Type B pancreatic cell (in vitro differentiated cells): ENCODE results near the gene MON2. TPM values are rescaled to one million over a fixed set of nuclear protein-coding genes. Genes with fewer than 3 reads are reported as not detected.
"Not testable (repeated sequence)": the region's sequence is repeated elsewhere in the genome, so short reads cannot be mapped to it uniquely, and the experiment has no call there.

Experiments used
- DNase-seq: peaks from one replicate; pipeline ENCODE4 v3.0.0; 2021; ENCODE audit warnings: mixed read lengths; ENCODE audit not compliant: unreplicated experiment; ENCODE audit errors: extremely low spot score
- H3K27ac Mint-ChIP-seq: 2 replicates; pipeline ENCODE4 v1.8.0; 2021; ENCODE audit warnings: mild to moderate bottlenecking, mixed read lengths
- H3K27me3 Mint-ChIP-seq: 2 replicates; pipeline ENCODE4 v1.8.0; 2021; ENCODE audit warnings: mixed read lengths
- H3K36me3 Mint-ChIP-seq: 2 replicates; pipeline ENCODE4 v1.8.0; 2021; ENCODE audit warnings: mixed read lengths
- H3K4me1 Mint-ChIP-seq: one replicate; pipeline ENCODE4 v1.8.0; 2021; ENCODE audit warnings: mixed read lengths; ENCODE audit not compliant: unreplicated experiment
- H3K4me3 Mint-ChIP-seq: 2 replicates; pipeline ENCODE4 v1.8.0; 2021; ENCODE audit warnings: mild to moderate bottlenecking, mixed read lengths
- H3K9me3 Mint-ChIP-seq: 2 replicates; pipeline ENCODE4 v1.8.0; 2021; ENCODE audit warnings: mixed read lengths
- total RNA-seq: library from RNA; stranded (reverse); gene quantifications from 2 replicates; pipeline ENCODE4 v1.2.1, GENCODE V29; 2021; ENCODE audit warnings: low replicate concordance
- TF ChIP-seq, protein P1 (sequence below): fragments of 200-600 bp; sonication (generic); conservative IDR thresholded peaks from 2 replicates; pipeline ENCODE4 v1.5.0; 2021; ENCODE audit warnings: antibody characterized with exemption, mild to moderate bottlenecking

MON2 gene
- total RNA-seq, 1 donor from 2014 or later = 47.4 TPM

DNA sequence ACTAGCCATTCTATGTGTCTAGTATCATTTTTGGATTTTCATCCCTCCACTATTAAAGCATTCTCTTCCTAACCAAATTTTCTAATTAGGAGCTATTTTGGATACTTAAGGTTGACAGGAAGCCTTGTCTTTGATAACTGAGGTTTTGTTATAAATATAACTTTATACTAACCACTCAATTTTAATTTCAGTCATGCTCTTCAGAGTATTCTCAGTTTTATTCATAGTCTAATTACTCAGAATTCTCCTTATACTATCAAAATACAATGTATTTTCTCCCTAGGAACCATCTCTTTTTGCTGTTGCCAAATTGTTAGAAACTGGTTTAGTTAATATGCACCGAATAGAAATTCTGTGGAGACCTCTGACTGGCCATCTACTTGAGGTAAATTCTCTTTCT is 76.2 kb downstream of the MON2 start:
- H3K4me3 Mint-ChIP-seq = no peak overlapping the region
- no peak for DNase-seq

DNA sequence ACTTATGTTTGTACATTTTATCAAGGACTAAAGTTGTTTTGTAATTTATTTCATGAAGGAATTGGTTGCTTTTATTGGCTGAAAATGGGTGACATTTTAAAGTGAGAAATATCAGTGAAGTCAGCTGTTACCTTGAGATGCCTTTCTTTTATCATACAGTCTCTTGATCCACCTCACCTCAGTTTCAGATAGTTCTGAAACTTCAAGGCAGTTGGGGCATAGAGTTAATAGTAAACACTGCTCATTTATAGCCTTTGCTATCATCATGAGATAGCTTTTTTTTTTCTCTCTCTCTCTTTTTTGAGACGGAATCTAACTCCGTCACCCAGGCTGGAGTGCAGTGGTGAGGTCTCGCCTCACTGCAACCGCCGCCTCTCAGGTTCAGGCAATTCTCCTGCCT is 76.7 kb downstream of the MON2 start:
- TF ChIP-seq, protein P1, sequence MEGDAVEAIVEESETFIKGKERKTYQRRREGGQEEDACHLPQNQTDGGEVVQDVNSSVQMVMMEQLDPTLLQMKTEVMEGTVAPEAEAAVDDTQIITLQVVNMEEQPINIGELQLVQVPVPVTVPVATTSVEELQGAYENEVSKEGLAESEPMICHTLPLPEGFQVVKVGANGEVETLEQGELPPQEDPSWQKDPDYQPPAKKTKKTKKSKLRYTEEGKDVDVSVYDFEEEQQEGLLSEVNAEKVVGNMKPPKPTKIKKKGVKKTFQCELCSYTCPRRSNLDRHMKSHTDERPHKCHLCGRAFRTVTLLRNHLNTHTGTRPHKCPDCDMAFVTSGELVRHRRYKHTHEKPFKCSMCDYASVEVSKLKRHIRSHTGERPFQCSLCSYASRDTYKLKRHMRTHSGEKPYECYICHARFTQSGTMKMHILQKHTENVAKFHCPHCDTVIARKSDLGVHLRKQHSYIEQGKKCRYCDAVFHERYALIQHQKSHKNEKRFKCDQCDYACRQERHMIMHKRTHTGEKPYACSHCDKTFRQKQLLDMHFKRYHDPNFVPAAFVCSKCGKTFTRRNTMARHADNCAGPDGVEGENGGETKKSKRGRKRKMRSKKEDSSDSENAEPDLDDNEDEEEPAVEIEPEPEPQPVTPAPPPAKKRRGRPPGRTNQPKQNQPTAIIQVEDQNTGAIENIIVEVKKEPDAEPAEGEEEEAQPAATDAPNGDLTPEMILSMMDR = no peak
- Mint-ChIP-seq H3K4me1 (no peaks in the 10 kb centered on the region), H3K4me3 (no peak overlapping the region), H3K36me3 (peaks cover 8% of the 10 kb centered on the region), H3K9me3 (no peaks in the 10 kb centered on the region), H3K27me3 (no peaks in the 10 kb centered on the region), H3K27ac (peak overlapping the region; percentile 21)
- DNase-seq = no peak

More for the DNA sequence above, 76.2 kb downstream of the MON2 start:
- Mint-ChIP-seq H3K9me3 (no peaks in the 10 kb centered on the region), H3K27me3 (no peaks in the 10 kb centered on the region), H3K36me3 (peaks cover 3% of the 10 kb centered on the region), H3K4me1 (no peaks in the 10 kb centered on the region), H3K27ac (no peak overlapping the region)
- TF ChIP-seq, protein P1 = no peak

DNA sequence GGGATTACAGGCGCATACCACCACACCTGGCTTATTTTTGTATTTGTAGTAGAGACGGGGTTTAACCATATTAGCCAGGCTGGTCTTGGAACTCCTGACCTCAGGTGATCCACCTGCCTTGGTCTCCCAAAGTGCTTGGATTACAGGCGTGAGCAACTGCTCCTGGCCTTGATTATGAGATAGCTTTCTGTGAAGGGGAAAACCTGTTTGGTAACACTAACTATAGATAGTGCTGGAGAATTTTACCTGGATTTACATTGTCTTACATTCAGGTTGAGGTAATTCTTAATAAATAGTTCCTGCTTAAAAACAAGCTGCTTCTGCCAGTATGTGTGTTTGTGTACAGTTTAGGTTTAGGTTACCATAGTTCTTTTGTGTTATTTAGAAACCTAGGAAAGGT is 77.1 kb downstream of the MON2 start:
- peak overlapping the region; percentile 21 for H3K27ac Mint-ChIP-seq
- H3K4me3 Mint-ChIP-seq = no peak overlapping the region
- DNase-seq = no peak
- TF ChIP-seq, protein P1 = no peak
- H3K4me1 Mint-ChIP-seq = no peaks in the 10 kb centered on the region
- H3K36me3 Mint-ChIP-seq = peaks cover 8% of the 10 kb centered on the region
- no peaks in the 10 kb centered on the region for H3K9me3 Mint-ChIP-seq
- H3K27me3 Mint-ChIP-seq = no peaks in the 10 kb centered on the region

DNA sequence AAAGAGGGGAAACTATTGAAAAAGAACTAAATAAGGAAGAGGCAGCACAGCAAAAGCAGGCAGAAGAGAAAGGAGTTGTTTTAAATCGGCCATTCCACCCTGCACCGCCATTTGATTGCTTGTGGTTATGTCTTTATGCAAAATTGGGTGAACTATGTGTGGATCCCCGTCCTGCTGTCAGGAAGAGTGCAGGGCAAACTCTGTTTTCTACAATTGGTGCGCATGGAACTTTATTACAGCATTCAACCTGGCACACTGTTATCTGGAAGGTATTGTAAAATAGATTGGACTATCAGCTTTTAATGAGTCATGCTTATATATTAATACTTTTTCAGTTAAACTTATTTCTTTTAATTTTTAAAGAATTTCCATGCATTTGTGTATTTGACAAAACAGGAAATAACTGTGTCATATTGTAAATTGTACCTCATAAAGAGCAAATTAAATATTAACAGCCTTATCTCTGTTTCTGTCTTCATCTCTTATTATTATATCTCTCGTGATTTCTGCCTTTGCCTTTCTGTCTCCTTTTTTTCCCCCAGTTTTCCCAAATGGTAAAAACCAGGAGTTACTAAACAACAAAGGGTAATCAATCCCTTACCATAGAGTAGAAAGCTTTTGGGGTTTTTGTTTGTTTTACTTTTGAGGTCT is 86.4 kb downstream of the MON2 start:
- Mint-ChIP-seq H3K27me3 (no peaks in the 10 kb centered on the region), H3K4me1 (no peaks in the 10 kb centered on the region), H3K27ac (no peak overlapping the region), H3K36me3 (peaks cover 21% of the 10 kb centered on the region), H3K4me3 (no peak overlapping the region), H3K9me3 (no peaks in the 10 kb centered on the region)
- DNase-seq = no peak
- TF ChIP-seq, protein P1 = no peak

DNA sequence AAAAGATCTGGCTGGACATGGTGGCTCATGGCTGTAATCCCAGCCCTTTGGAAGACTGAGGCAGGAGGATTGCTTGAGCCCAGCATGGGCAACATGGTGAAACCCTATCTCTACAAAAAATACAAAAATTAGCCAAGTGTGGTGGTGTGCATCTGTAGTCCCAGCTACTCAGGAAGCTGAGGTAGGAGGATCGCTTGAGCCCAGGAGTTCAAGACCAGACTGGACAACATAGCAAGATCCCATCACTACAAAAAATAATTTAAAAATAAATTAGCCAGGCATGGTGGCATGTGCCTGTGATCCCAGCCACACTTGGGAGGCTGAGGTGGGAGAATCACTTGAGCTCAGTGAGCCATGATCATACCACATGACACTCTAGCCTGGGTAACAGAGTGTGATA is 92.7 kb downstream of the MON2 start:
- peaks cover 13% of the 10 kb centered on the region for H3K36me3 Mint-ChIP-seq
- H3K27ac Mint-ChIP-seq, DNase-seq, H3K4me3 Mint-ChIP-seq, H3K9me3 Mint-ChIP-seq, H3K4me1 Mint-ChIP-seq, H3K27me3 Mint-ChIP-seq: not testable (repeated sequence)

DNA sequence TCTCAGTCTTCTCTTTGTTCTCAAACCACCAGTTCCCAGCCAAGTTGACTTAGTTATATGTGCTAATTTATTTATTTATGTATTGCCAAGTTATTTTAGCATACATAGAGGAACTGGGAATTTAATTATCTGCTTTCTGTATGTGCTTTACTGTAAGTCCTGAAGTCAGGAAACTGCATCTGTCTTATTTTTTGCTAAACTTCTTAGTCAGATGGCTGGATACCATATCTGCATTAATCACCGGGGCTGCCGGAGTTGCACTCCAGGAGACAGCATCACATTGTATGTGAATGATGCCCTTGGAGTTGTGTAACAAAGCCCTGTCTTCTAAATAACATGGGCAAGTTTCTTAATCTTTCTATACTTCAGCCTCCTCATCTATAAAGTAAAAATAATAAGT is 96.2 kb downstream of the MON2 start:
- Mint-ChIP-seq H3K4me1 (no peaks in the 10 kb centered on the region), H3K27me3 (no peaks in the 10 kb centered on the region), H3K9me3 (no peaks in the 10 kb centered on the region), H3K4me3 (no peak overlapping the region), H3K27ac (no peak overlapping the region), H3K36me3 (peaks cover 11% of the 10 kb centered on the region)
- no peak for DNase-seq
- TF ChIP-seq, protein P1 = no peak
